Suprapubic skin (tissue), 4 donors: Measurements from ENCODE around the gene MTA1. TPM values are rescaled to one million over a fixed set of nuclear protein-coding genes. Genes with fewer than 3 reads are reported as not detected.

Experiments
- DNase-seq, 2 donors: peaks; one replicate each; pipeline ENCODE4 v3.0.0-alpha.2; 2019; ENCODE audit warnings: low spot score in 2 of 2
- H3K27ac ChIP-seq: fragments of 200-600 bp; sonication (generic); one replicate; pipeline ENCODE4 v1.5.1; 2019
- H3K27me3 ChIP-seq: fragments of 200-600 bp; sonication (generic); one replicate; pipeline ENCODE4 v1.5.1; 2019
- H3K36me3 ChIP-seq: fragments of 200-600 bp; sonication (generic); one replicate; pipeline ENCODE4 v1.5.1; 2019
- H3K4me1 ChIP-seq: fragments of 200-600 bp; sonication (generic); one replicate; pipeline ENCODE4 v1.5.1; 2019
- H3K4me3 ChIP-seq: fragments of 200-600 bp; sonication (generic); one replicate; pipeline ENCODE4 v1.5.1; 2019; ENCODE audit warnings: mild to moderate bottlenecking
- H3K9me3 ChIP-seq: fragments of 200-600 bp; sonication (generic); one replicate; pipeline ENCODE4 v1.5.1; 2019
- EP300 ChIP-seq: sonication (generic); formaldehyde crosslinking; IDR thresholded peaks from one replicate; pipeline ENCODE4 v1.6.1; 2017; ENCODE audit warnings: antibody characterized with exemption
- POLR2A ChIP-seq, 2 donors: fragments of 450-650 bp; IDR thresholded peaks; one replicate each; pipeline ENCODE4 v1.6.1; 2017; ENCODE audit warnings: antibody characterized with exemption in 2 of 2, mild to moderate bottlenecking in 2 of 2, moderate library complexity in 2 of 2
- POLR2AphosphoS5 ChIP-seq, 3 donors: sonication (generic); formaldehyde crosslinking; IDR thresholded peaks; one replicate each; pipeline ENCODE4 v1.6.1; 2017; ENCODE audit warnings: antibody characterized with exemption in 3 of 3
- WGBS: methylation state at CpG from one replicate; pipeline ENCODE4 v1.1.5; 2018; 5-methylcytosine and 5-hydroxymethylcytosine counted together
- total RNA-seq, 4 donors: library from RNA; depleted of rRNA; stranded (reverse); fragments of >200 nt; gene quantifications; one replicate each; pipeline ENCODE4 v1.1.0, GENCODE V29; 2016
- TF ChIP-seq, protein P1 (sequence below), 2 donors: fragments of 200-600 bp in 1 of 2; fragments of 450-650 bp in 1 of 2; sonication (generic) in 1 of 2; IDR thresholded peaks; one replicate each; pipeline ENCODE4 v1.5.1; 2016 to 2019; ENCODE audit warnings: antibody characterized with exemption in 2 of 2, mild to moderate bottlenecking in 1 of 2, moderate library complexity in 1 of 2

MTA1 gene
- total RNA-seq, 4 donors from 2014 or later = 38.1 to 107 (median 59.5) TPM

DNA sequence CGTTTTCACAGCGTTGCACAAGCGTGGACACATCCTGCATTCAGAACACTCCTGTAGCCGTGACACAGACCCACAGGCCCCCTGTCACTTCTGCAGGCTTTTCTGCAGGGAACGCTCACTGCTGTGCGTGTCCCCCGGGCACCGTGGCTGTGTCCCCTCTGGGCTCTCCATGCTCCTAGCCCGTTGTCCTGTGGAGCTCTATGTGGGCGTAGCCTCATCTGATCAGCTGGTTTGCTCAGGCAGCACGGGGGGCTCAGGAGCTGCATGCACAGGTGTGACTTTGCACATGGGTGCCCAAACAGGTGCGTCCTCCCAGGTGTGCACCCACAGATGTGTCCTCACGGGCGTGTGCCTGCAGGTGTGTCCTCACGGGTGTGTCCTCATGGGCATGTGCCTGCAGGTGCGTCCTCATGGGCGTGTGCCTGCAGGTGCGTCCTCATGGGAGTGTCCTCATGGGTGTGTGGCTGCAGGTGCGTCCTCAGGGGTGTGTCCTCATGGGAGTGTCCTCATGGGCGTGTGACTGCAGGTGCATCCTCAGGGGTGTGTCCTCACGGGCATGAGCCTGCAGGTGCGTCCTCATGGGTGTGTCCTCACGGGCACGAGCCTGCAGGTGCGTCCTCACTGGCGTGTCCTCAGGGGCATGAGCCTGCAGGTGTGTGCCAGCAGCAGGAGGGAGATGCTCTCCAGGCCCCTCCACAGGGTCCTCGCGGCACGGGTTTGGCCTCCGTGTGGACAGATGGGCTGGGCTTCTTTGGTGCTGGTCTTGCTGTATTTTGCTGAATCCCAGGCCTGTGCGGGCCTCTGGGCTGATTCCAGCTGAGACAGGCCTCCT, 17.5 kb downstream of the MTA1 start:
- no peaks in the 10 kb centered on the region for H3K27me3 ChIP-seq
- H3K9me3 ChIP-seq = no peaks in the 10 kb centered on the region
- TF ChIP-seq, protein P1, sequence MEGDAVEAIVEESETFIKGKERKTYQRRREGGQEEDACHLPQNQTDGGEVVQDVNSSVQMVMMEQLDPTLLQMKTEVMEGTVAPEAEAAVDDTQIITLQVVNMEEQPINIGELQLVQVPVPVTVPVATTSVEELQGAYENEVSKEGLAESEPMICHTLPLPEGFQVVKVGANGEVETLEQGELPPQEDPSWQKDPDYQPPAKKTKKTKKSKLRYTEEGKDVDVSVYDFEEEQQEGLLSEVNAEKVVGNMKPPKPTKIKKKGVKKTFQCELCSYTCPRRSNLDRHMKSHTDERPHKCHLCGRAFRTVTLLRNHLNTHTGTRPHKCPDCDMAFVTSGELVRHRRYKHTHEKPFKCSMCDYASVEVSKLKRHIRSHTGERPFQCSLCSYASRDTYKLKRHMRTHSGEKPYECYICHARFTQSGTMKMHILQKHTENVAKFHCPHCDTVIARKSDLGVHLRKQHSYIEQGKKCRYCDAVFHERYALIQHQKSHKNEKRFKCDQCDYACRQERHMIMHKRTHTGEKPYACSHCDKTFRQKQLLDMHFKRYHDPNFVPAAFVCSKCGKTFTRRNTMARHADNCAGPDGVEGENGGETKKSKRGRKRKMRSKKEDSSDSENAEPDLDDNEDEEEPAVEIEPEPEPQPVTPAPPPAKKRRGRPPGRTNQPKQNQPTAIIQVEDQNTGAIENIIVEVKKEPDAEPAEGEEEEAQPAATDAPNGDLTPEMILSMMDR (IDR thresholded peaks at IDR 0.05) = no peak
- WGBS = 83% methylated on average over 12 of the region's 31 CpGs
- no peak overlapping the region for H3K27ac ChIP-seq
- DNase-seq = no peak
- H3K4me3 ChIP-seq = no peak overlapping the region
- peaks cover 10% of the 10 kb centered on the region for H3K4me1 ChIP-seq
- H3K36me3 ChIP-seq = peaks cover 8% of the 10 kb centered on the region

- no peaks in the 10 kb centered on the region for H3K9me3 ChIP-seq
- peaks cover 10% of the 10 kb centered on the region for H3K4me1 ChIP-seq
- H3K36me3 ChIP-seq = peaks cover 15% of the 10 kb centered on the region
- no peaks in the 10 kb centered on the region for H3K27me3 ChIP-seq
- TF ChIP-seq POLR2A (IDR thresholded peaks at IDR 0.05) (no peak), POLR2AphosphoS5 (IDR thresholded peaks at IDR 0.05) (no peak), EP300 (no peak)
- TF ChIP-seq, protein P1 (IDR thresholded peaks at IDR 0.05) = no peak
- H3K4me3 ChIP-seq = no peak overlapping the region
- WGBS = 100% methylated on average over 8 of the region's 18 CpGs
- no peak for DNase-seq
- H3K27ac ChIP-seq = no peak overlapping the region
Measured at GRCh38 chr14:105437723-105438500, 18.3 kb downstream of the MTA1 start.

DNA sequence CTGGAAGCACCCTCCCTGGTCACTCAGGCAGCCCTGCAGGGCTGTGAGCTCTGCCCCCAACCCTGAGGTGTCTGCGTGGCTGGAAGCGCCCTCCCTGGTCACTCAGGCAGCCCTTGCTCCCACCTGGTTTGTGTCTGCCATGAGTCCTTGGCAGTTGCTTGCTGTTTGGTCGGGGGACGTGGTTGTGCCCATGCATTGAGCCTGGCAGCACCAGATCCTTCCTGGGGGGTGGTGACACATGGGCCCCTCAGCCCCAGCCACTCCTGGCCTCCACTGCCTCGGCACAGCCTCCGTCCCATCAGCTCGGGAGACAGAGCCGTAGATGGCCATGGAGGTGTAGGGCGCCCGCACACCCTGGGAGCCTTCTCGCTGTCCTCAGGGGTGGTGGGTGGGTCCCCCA, 19.6 kb downstream of the MTA1 start:
- WGBS = 100% methylated on average over 9 of the region's 11 CpGs
- H3K9me3 ChIP-seq = no peaks in the 10 kb centered on the region
- peaks cover 10% of the 10 kb centered on the region for H3K4me1 ChIP-seq
- H3K36me3 ChIP-seq = peaks cover 15% of the 10 kb centered on the region
- no peak for DNase-seq
- TF ChIP-seq POLR2AphosphoS5 (IDR thresholded peaks at IDR 0.05) (no peak), EP300 (no peak), POLR2A (IDR thresholded peaks at IDR 0.05) (no peak)
- TF ChIP-seq, protein P1 (IDR thresholded peaks at IDR 0.05) = no peak
- no peaks in the 10 kb centered on the region for H3K27me3 ChIP-seq
- H3K4me3 ChIP-seq = no peak overlapping the region
- H3K27ac ChIP-seq = no peak overlapping the region

- no peaks in the 10 kb centered on the region for H3K9me3 ChIP-seq
- DNase-seq = no peak
- WGBS = 94% methylated on average over 17 of the region's 33 CpGs
- no peaks in the 10 kb centered on the region for H3K27me3 ChIP-seq
- no peak overlapping the region for H3K4me3 ChIP-seq
- H3K36me3 ChIP-seq = peaks cover 15% of the 10 kb centered on the region
- H3K4me1 ChIP-seq = peaks cover 10% of the 10 kb centered on the region
- TF ChIP-seq POLR2A (IDR thresholded peaks at IDR 0.05) = no peak
- TF ChIP-seq EP300 = no peak
- no peak overlapping the region for H3K27ac ChIP-seq
Measured at GRCh38 chr14:105439710-105440553, 20.3 kb downstream of the MTA1 start.

DNA sequence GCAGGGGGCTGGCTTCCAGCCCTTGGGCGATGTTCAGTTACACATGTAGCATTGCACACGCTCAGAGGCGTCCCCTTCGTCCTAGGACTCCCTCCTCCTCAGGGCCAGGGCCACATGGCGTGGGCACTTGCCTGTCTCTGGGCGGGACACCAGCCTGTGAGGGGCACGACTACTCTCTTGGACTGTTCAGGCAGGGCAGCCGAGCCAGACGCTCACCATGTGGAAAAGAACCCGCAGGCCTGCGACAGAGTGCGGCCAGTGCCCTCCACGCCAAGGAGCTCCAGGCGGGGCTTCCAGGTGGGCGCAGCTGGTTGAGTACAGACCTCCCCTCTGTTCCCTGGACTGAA, 20.9 kb downstream of the MTA1 start:
- no peaks in the 10 kb centered on the region for H3K9me3 ChIP-seq
- no peak for DNase-seq
- H3K36me3 ChIP-seq = peaks cover 15% of the 10 kb centered on the region
- TF ChIP-seq EP300 = no peak
- TF ChIP-seq, protein P1 (IDR thresholded peaks at IDR 0.05) = no peak
- TF ChIP-seq POLR2A (IDR thresholded peaks at IDR 0.05) = no peak
- TF ChIP-seq POLR2AphosphoS5 (IDR thresholded peaks at IDR 0.05) = no peak
- no peak overlapping the region for H3K27ac ChIP-seq
- H3K27me3 ChIP-seq = no peaks in the 10 kb centered on the region
- H3K4me1 ChIP-seq = peaks cover 10% of the 10 kb centered on the region
- WGBS = 88% methylated on average over 12 of the region's 15 CpGs
- no peak overlapping the region for H3K4me3 ChIP-seq
